Measurements from ENCODE around the gene SLIT3. TPM values are rescaled to one million over a fixed set of nuclear protein-coding genes. Genes with fewer than 3 reads are reported as not detected.
A peak's percentile ranks its signal among the peaks of the same experiment; 100 is the strongest.

The SLIT3 gene
- total and polyA plus RNA-seq, 8 donors, result 1.2 to 24.5 (median 8.6) TPM

DNA sequence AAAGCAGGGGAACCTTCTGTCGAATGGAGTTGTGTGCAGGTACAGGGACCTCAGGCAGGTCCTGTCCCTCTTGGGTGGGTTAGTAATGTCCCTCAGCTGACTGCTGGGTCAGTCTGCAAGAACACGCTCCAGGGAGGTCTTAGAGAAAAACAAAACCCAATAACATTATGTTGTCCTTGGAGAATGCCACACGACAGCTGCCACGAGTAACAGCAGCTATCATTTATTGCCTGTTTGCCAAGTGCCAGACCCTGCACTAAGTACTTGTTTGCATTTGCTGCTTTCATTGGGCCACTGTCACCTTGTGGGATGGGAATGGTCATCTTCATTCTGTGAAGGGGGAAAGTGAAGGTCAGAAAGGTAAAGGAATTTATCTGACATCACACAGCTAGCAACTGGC, 310.3 kb downstream of the SLIT3 start:
- TF ChIP-seq POLR2A (IDR thresholded peaks at IDR 0.05) (no peak), POLR2AphosphoS5 (IDR thresholded peaks at IDR 0.05) (no peak), EP300 (IDR thresholded peaks at IDR 0.05) (no peak)
- TF ChIP-seq, protein P1, sequence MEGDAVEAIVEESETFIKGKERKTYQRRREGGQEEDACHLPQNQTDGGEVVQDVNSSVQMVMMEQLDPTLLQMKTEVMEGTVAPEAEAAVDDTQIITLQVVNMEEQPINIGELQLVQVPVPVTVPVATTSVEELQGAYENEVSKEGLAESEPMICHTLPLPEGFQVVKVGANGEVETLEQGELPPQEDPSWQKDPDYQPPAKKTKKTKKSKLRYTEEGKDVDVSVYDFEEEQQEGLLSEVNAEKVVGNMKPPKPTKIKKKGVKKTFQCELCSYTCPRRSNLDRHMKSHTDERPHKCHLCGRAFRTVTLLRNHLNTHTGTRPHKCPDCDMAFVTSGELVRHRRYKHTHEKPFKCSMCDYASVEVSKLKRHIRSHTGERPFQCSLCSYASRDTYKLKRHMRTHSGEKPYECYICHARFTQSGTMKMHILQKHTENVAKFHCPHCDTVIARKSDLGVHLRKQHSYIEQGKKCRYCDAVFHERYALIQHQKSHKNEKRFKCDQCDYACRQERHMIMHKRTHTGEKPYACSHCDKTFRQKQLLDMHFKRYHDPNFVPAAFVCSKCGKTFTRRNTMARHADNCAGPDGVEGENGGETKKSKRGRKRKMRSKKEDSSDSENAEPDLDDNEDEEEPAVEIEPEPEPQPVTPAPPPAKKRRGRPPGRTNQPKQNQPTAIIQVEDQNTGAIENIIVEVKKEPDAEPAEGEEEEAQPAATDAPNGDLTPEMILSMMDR (IDR thresholded peaks at IDR 0.05), result no peak
- intact Hi-C loops (cut with DNase I; ENCODE audit: low total_unique reads), result no loop called here
- no peak for DNase-seq
- 71 to 83% (median 82%) methylated on average over 4 of the region's 4 CpGs for WGBS, 5 donors
- Histone ChIP-seq H3K36me3 (no peaks in the 10 kb centered on the region), H3K4me1 (peaks cover 6 to 25% (median 16%) of the 10 kb centered on the region in 4 donors), H3K27ac (no peak overlapping the region), H3K27me3 (peaks cover 0 to 12% (median 0%) of the 10 kb centered on the region in 3 donors), H3K9me3 (no peaks in the 10 kb centered on the region), H3K4me3 (no peak overlapping the region)

DNA sequence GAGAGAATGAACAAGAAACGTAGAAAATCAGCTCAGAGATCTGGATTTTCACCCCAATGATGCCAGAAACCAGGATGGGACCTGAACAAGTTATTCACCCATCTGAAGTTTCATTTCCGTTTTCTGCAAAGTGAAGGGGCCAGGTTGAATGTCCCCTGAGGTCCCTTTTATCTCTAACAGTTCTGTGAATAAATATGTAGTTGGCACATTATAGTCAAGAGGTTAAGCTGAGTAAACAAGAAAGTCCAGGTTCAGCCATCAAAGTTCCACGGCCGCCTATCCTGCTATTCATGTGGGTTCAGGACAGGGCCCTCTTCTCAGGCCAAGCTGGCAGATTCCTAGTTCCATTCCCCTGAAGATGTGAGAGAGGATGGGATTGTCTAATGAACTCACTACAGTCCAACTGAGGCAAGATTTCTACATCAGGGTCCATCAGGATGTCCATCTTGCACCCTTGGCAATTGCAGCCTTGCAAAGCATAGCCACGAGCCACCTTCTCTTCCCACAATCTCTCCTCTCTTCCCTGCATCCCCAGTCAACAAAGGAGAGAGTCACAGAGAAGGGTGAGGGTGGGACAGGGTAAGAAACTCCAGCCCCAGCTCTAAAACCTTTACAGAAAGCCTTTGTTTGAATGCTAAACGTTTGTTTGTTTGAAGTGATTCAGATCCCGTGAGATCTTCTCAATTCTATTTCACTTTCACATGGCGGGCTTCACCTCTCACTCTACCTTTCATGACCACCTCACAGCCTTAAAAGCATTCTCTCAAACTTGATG, 311.0 kb downstream of the SLIT3 start:
- intact Hi-C loops (cut with DNase I; ENCODE audit: low total_unique reads), result loop anchor here (5.0 to 10.0 kb wide), 4 partner anchors 205 to 585 kb away; partner anchors contain the start of gene SLIT3
- H3K27me3 ChIP-seq, result peaks cover 0 to 12% (median 0%) of the 10 kb centered on the region in 3 donors
- WGBS, 5 donors, result 43 to 61% (median 57%) methylated on average over 8 of the region's 8 CpGs
- H3K36me3 ChIP-seq, result no peaks in the 10 kb centered on the region
- H3K4me1 ChIP-seq, result peaks cover 6 to 25% (median 16%) of the 10 kb centered on the region in 4 donors
- no peak overlapping the region for H3K27ac ChIP-seq
- DNase-seq, result peak in 1 of 2 donors; percentile 49
- H3K4me3 ChIP-seq, result no peak overlapping the region
- TF ChIP-seq POLR2AphosphoS5 (IDR thresholded peaks at IDR 0.05) (no peak), EP300 (IDR thresholded peaks at IDR 0.05) (no peak), POLR2A (IDR thresholded peaks at IDR 0.05) (no peak)
- TF ChIP-seq, protein P1 (IDR thresholded peaks at IDR 0.05), result no peak
- H3K9me3 ChIP-seq, result no peaks in the 10 kb centered on the region

DNA sequence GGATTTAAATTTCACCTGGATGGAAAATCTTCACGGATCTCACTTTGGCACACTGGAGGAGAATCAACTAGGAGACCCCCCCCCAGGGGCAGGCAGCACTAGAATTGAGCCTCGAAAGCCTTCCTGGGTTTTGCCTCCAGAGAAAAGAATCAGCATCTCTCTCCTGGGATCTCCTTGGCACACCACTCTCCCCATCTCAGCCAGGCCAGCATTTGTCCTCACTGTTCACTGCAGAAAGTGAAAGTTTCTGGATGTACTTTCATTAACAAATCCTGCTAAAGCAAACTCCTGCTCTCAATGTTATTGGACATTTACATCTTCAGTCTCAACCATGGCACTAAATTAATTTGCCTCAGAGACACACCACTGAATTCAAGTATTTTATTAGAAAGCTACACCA, 312.2 kb downstream of the SLIT3 start:
- no peak for DNase-seq
- intact Hi-C loops (cut with DNase I; ENCODE audit: low total_unique reads), result loop anchor here (5.0 to 10.0 kb wide), 4 partner anchors 206 to 586 kb away; partner anchors contain the start of gene SLIT3
- no peak overlapping the region for H3K4me3 ChIP-seq
- peaks cover 0 to 12% (median 0%) of the 10 kb centered on the region in 3 donors for H3K27me3 ChIP-seq
- TF ChIP-seq POLR2A (IDR thresholded peaks at IDR 0.05), result no peak
- WGBS, 5 donors, result 69 to 86% (median 79%) methylated on average over 2 of the region's 2 CpGs
- H3K4me1 ChIP-seq, result peaks cover 6 to 25% (median 16%) of the 10 kb centered on the region in 4 donors
- H3K36me3 ChIP-seq, result no peaks in the 10 kb centered on the region
- no peak overlapping the region for H3K27ac ChIP-seq
- H3K9me3 ChIP-seq, result no peaks in the 10 kb centered on the region

DNA sequence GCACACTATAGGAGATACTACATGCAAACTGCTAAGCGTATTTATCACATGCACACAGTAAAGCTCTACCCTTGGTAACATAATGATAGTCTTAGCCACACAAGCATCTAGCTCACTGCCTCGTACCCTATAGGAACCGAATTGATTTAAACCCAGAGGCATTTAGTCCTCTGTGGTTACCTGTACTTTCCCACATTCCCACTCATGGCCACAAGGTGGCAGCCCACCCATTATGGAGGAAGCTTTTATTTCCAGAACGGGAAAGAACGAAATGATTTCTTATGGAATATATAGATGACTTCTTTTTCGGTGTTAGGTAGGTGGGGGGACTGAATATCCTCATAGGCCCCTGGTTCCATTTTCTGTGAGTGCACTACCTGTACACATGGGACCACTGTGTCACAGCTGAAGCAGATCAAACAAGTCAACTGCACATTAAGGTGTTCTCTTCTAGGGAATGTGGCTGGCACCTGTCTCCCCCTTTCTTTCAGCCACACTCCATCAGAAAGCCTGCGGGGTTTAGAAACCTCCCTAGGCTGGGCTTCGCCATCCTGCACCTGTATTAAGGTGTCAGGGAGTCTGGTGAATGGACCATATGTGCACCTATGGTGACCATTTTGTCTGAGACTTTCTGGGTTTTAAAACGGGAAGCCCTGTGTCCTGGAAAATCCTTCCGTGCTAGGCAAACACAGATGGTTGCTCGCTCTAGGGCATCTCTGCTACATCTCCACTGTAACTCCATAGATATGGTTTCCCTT, 313.2 kb downstream of the SLIT3 start:
- Histone ChIP-seq H3K9me3 (no peaks in the 10 kb centered on the region), H3K4me3 (no peak overlapping the region), H3K27me3 (peaks cover 0 to 12% (median 0%) of the 10 kb centered on the region in 3 donors), H3K4me1 (peaks cover 6 to 25% (median 16%) of the 10 kb centered on the region in 4 donors), H3K36me3 (no peaks in the 10 kb centered on the region), H3K27ac (no peak overlapping the region)
- no peak for TF ChIP-seq POLR2AphosphoS5 (IDR thresholded peaks at IDR 0.05)
- TF ChIP-seq, protein P1 (IDR thresholded peaks at IDR 0.05), result peak in 5 of 7 experiments; percentile 68 to 90 (median 89)
- intact Hi-C loops (cut with DNase I; ENCODE audit: low total_unique reads), result loop anchor here (5.0 to 10.0 kb wide), 4 partner anchors 207 to 587 kb away; partner anchors contain the start of gene SLIT3
- DNase-seq, result peak; percentile 86 to 87
- WGBS, 5 donors, result 29 to 41% (median 30%) methylated on average over 11 of the region's 11 CpGs

Data from stomach (tissue), 9 donors.